ENCODE data around the gene FCRLB.
"Not testable (repeated sequence)": the region's sequence is repeated elsewhere in the genome, so short reads cannot be mapped to it uniquely, and the experiment has no call there.

The FCRLB gene

DNA sequence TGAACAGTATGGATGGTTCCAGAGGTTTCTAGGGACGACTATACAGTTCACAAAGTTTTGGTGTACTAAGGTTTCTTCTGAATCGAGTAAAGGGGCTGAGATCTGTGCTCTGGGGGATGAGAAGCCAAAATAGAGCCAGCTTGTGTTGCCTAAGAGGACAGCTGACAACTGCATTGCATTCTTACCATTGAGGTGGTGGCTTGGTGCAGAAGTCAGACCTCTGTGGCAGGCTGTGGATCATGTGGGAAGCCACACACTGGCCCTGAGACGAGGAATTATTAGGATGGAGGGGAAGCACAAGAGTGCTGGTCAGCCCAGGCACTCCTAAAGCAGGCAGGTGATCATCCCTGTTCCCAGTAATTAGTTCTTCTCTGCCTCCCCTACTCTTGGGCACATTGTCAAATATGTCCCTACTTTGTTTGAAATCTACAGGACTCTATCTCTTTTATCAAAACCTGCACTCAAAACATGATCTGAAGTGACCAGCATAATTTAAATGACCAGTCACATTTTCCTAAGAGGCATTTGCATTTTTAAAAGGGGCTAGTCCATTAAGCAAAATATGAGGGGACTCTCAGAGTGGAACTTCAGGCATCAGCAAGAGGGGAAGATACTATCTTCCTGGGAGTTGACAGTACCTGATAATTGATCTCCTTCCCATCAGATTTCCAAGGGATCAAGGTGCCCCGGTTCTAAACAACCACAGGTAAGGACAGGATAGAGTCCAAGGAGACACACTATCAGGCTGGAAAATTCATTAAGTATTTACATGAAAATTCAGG lies at the start of gene FCRLB:
FCRLB (plus strand) TSS at position 589 of the 782 bp plus-strand sequence. CDS start 1,129 bp downstream, outside the sequence.
- Histone ChIP-seq H3K27ac (ENCODE audit: low read depth, low read length) (no peak within 1 kb of the TSS), H3K9ac (ENCODE audit: low read length) (no peak within 1 kb of the TSS), H3K27me3 (ENCODE audit: control insufficient read depth, insufficient read depth, low read length) (peaks cover 43% of the 10 kb centered on the region), H3K36me3 (ENCODE audit: control insufficient read depth, insufficient read depth, low read length) (no peaks in the 10 kb centered on the region), H3K9me3 (ENCODE audit: control insufficient read depth, insufficient read depth, low read depth, low read length) (no peaks in the 10 kb centered on the region), H3K4me1 (ENCODE audit: control insufficient read depth, insufficient read depth, low read length) (no peaks in the 10 kb centered on the region), H3K4me3 (ENCODE audit: low read depth, low read length) (no peak within 1 kb of the TSS)

DNA sequence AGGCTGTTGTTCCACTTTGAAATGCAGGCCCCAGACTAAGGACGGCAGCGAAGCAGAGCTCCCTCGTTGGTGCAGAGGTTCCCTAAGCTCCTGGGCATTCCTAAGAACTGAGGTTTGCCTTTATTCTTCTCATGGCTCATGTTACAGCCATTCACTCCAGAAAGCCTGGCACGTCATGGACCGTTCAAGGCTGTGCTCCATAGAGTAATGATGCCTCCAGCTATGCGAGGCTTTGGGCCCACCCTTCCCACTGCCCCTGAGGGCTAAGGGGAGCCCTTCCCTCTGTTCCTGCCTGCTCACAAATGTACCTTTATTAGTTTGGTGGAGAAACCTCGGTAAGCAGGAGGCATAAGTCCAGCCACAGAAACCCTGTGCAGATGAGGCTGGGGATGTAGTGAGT lies 47.9 kb upstream of the FCRLB start:
- not testable (repeated sequence) for H3K4me3 ChIP-seq (ENCODE audit: low read depth, low read length); H3K27ac ChIP-seq (ENCODE audit: low read depth, low read length); H3K27me3 ChIP-seq (ENCODE audit: control insufficient read depth, insufficient read depth, low read length); H3K9ac ChIP-seq (ENCODE audit: low read length); H3K9me3 ChIP-seq (ENCODE audit: control insufficient read depth, insufficient read depth, low read depth, low read length); H3K4me1 ChIP-seq (ENCODE audit: control insufficient read depth, insufficient read depth, low read length); H3K36me3 ChIP-seq (ENCODE audit: control insufficient read depth, insufficient read depth, low read length)

DNA sequence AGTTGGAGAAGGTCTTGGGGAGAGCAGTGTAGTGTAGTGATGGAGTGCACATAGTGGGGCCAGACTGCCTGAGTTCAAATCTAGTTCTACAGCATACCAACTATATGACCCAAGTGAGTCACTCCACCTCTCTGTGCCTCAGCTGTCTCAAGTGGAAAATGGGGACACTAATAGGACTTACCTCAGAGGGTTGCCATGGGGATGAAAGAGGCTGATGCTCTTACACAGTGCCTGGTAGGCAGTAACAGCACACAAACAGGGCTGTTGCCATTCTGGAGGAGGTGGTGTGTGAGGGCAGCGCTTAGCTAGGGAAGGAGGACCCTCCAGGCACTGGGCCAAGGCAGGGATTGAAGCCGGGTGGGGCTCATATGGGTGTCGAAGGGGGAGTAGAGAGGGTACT lies 46.9 kb upstream of the FCRLB start:
- H3K27me3 ChIP-seq (ENCODE audit: control insufficient read depth, insufficient read depth, low read length); H3K9me3 ChIP-seq (ENCODE audit: control insufficient read depth, insufficient read depth, low read depth, low read length); H3K4me1 ChIP-seq (ENCODE audit: control insufficient read depth, insufficient read depth, low read length); H3K4me3 ChIP-seq (ENCODE audit: low read depth, low read length); H3K27ac ChIP-seq (ENCODE audit: low read depth, low read length); H3K36me3 ChIP-seq (ENCODE audit: control insufficient read depth, insufficient read depth, low read length); H3K9ac ChIP-seq (ENCODE audit: low read length): not testable (repeated sequence)

DNA sequence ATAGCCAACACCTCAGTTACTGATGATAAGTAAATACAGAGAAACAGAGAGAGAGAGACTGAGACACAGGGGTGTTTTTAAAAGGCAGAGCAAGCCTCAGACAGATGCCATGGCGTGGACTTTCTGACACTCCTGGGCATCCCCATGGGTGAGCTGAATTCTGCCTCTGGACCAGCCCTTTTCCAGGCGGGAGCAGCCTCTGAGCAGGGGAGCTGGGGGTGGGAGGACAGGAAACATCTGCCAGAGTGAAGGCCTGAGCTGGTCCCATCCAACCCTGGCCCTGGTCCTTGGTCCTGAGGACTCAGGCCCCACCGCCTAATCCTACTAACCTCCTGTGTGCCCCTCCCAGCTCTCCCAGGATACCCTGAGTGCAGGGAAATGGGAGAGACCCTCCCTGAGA lies 46.4 kb upstream of the FCRLB start:
- not testable (repeated sequence) for H3K9me3 ChIP-seq (ENCODE audit: control insufficient read depth, insufficient read depth, low read depth, low read length); H3K36me3 ChIP-seq (ENCODE audit: control insufficient read depth, insufficient read depth, low read length); H3K4me1 ChIP-seq (ENCODE audit: control insufficient read depth, insufficient read depth, low read length); H3K4me3 ChIP-seq (ENCODE audit: low read depth, low read length); H3K27me3 ChIP-seq (ENCODE audit: control insufficient read depth, insufficient read depth, low read length); H3K9ac ChIP-seq (ENCODE audit: low read length); H3K27ac ChIP-seq (ENCODE audit: low read depth, low read length)

- Histone ChIP-seq H3K9ac (ENCODE audit: low read length) (no peak overlapping the region), H3K27me3 (ENCODE audit: control insufficient read depth, insufficient read depth, low read length) (no peaks in the 10 kb centered on the region), H3K27ac (ENCODE audit: low read depth, low read length) (no peak overlapping the region), H3K36me3 (ENCODE audit: control insufficient read depth, insufficient read depth, low read length) (no peaks in the 10 kb centered on the region), H3K4me3 (ENCODE audit: low read depth, low read length) (no peak overlapping the region), H3K9me3 (ENCODE audit: control insufficient read depth, insufficient read depth, low read depth, low read length) (no peaks in the 10 kb centered on the region), H3K4me1 (ENCODE audit: control insufficient read depth, insufficient read depth, low read length) (peaks cover 2% of the 10 kb centered on the region; the same call in 1 of the 2 replicates)
These were observed 44.9 kb upstream of the FCRLB start for GRCh38 chr1:161676441-161676840.

GRCh38 chr1:161676958-161677689 lies 44.2 kb upstream of the FCRLB start:
- H3K4me1 ChIP-seq (ENCODE audit: control insufficient read depth, insufficient read depth, low read length) = no peaks in the 10 kb centered on the region
- no peak overlapping the region for H3K27ac ChIP-seq (ENCODE audit: low read depth, low read length)
- no peak overlapping the region for H3K9ac ChIP-seq (ENCODE audit: low read length)
- no peaks in the 10 kb centered on the region for H3K27me3 ChIP-seq (ENCODE audit: control insufficient read depth, insufficient read depth, low read length)
- H3K9me3 ChIP-seq (ENCODE audit: control insufficient read depth, insufficient read depth, low read depth, low read length) = no peaks in the 10 kb centered on the region
- H3K4me3 ChIP-seq (ENCODE audit: low read depth, low read length) = no peak overlapping the region
- H3K36me3 ChIP-seq (ENCODE audit: control insufficient read depth, insufficient read depth, low read length) = no peaks in the 10 kb centered on the region

- no peaks in the 10 kb centered on the region for H3K36me3 ChIP-seq (ENCODE audit: control insufficient read depth, insufficient read depth, low read length)
- no peak overlapping the region for H3K4me3 ChIP-seq (ENCODE audit: low read depth, low read length)
- H3K9me3 ChIP-seq (ENCODE audit: control insufficient read depth, insufficient read depth, low read depth, low read length) = no peaks in the 10 kb centered on the region
- H3K27me3 ChIP-seq (ENCODE audit: control insufficient read depth, insufficient read depth, low read length) = no peaks in the 10 kb centered on the region
- no peak overlapping the region for H3K9ac ChIP-seq (ENCODE audit: low read length)
- H3K27ac ChIP-seq (ENCODE audit: low read depth, low read length) = no peak overlapping the region
- no peaks in the 10 kb centered on the region for H3K4me1 ChIP-seq (ENCODE audit: control insufficient read depth, insufficient read depth, low read length)
These were observed 42.8 kb upstream of the FCRLB start for GRCh38 chr1:161678500-161678899.

GRCh38 chr1:161681879-161682278 lies 39.5 kb upstream of the FCRLB start:
- H3K4me3 ChIP-seq (ENCODE audit: low read depth, low read length) = no peak overlapping the region
- no peaks in the 10 kb centered on the region for H3K9me3 ChIP-seq (ENCODE audit: control insufficient read depth, insufficient read depth, low read depth, low read length)
- no peak overlapping the region for H3K9ac ChIP-seq (ENCODE audit: low read length)
- H3K27me3 ChIP-seq (ENCODE audit: control insufficient read depth, insufficient read depth, low read length) = no peaks in the 10 kb centered on the region
- H3K27ac ChIP-seq (ENCODE audit: low read depth, low read length) = no peak overlapping the region
- H3K4me1 ChIP-seq (ENCODE audit: control insufficient read depth, insufficient read depth, low read length) = no peaks in the 10 kb centered on the region
- no peaks in the 10 kb centered on the region for H3K36me3 ChIP-seq (ENCODE audit: control insufficient read depth, insufficient read depth, low read length)

- H3K4me3 ChIP-seq (ENCODE audit: low read depth, low read length) = no peak overlapping the region
- no peaks in the 10 kb centered on the region for H3K4me1 ChIP-seq (ENCODE audit: control insufficient read depth, insufficient read depth, low read length)
- no peaks in the 10 kb centered on the region for H3K27me3 ChIP-seq (ENCODE audit: control insufficient read depth, insufficient read depth, low read length)
- no peak overlapping the region for H3K27ac ChIP-seq (ENCODE audit: low read depth, low read length)
- no peak overlapping the region for H3K9ac ChIP-seq (ENCODE audit: low read length)
- H3K9me3 ChIP-seq (ENCODE audit: control insufficient read depth, insufficient read depth, low read depth, low read length) = no peaks in the 10 kb centered on the region
- H3K36me3 ChIP-seq (ENCODE audit: control insufficient read depth, insufficient read depth, low read length) = no peaks in the 10 kb centered on the region
These were observed 32.4 kb upstream of the FCRLB start for GRCh38 chr1:161688946-161689345.

GRCh38 chr1:161691846-161692245 lies 29.5 kb upstream of the FCRLB start:
- no peaks in the 10 kb centered on the region for H3K4me1 ChIP-seq (ENCODE audit: control insufficient read depth, insufficient read depth, low read length)
- no peak overlapping the region for H3K9ac ChIP-seq (ENCODE audit: low read length)
- H3K27ac ChIP-seq (ENCODE audit: low read depth, low read length) = no peak overlapping the region
- H3K27me3 ChIP-seq (ENCODE audit: control insufficient read depth, insufficient read depth, low read length) = no peaks in the 10 kb centered on the region
- no peak overlapping the region for H3K4me3 ChIP-seq (ENCODE audit: low read depth, low read length)
- H3K9me3 ChIP-seq (ENCODE audit: control insufficient read depth, insufficient read depth, low read depth, low read length) = no peaks in the 10 kb centered on the region
- no peaks in the 10 kb centered on the region for H3K36me3 ChIP-seq (ENCODE audit: control insufficient read depth, insufficient read depth, low read length)

- not testable (repeated sequence) for H3K9ac ChIP-seq (ENCODE audit: low read length); H3K36me3 ChIP-seq (ENCODE audit: control insufficient read depth, insufficient read depth, low read length); H3K27me3 ChIP-seq (ENCODE audit: control insufficient read depth, insufficient read depth, low read length); H3K27ac ChIP-seq (ENCODE audit: low read depth, low read length); H3K4me1 ChIP-seq (ENCODE audit: control insufficient read depth, insufficient read depth, low read length); H3K4me3 ChIP-seq (ENCODE audit: low read depth, low read length); H3K9me3 ChIP-seq (ENCODE audit: control insufficient read depth, insufficient read depth, low read depth, low read length)
These were observed 28.2 kb upstream of the FCRLB start for GRCh38 chr1:161693020-161693712.
